Nephron (organoid): ENCODE data around the gene CD70.
"Not testable (repeated sequence)": the region's sequence is repeated elsewhere in the genome, so short reads cannot be mapped to it uniquely, and the experiment has no call there.

Source experiments
- H3K27ac Mint-ChIP-seq, 3 experiments: 2 replicates each; pipeline ENCODE4 v1.8.0; 2020; ENCODE audit warnings: mixed read lengths in 3 of 3, mild to moderate bottlenecking in 2 of 3, moderate library complexity in 1 of 3
- H3K27me3 Mint-ChIP-seq: 2 replicates; pipeline ENCODE4 v1.8.0; 2021; ENCODE audit warnings: low read depth, mild to moderate bottlenecking, moderate library complexity, mixed read lengths
- H3K36me3 Mint-ChIP-seq: 2 replicates; pipeline ENCODE4 v1.8.0; 2020; ENCODE audit warnings: low read depth, mixed read lengths
- H3K4me1 Mint-ChIP-seq: 2 replicates; pipeline ENCODE4 v1.8.0; 2020; ENCODE audit warnings: mixed read lengths
- H3K4me3 Mint-ChIP-seq, 3 experiments: 2 replicates each; pipeline ENCODE4 v1.8.0; 2020; ENCODE audit warnings: mild to moderate bottlenecking in 3 of 3, mixed read lengths in 3 of 3, moderate library complexity in 2 of 3
- H3K9me3 Mint-ChIP-seq: 2 replicates; pipeline ENCODE4 v1.8.0; 2020; ENCODE audit warnings: mixed read lengths
- CTCF ChIP-seq, 3 experiments: fragments of 200-600 bp; sonication (generic); IDR thresholded peaks; one replicate each; pipeline ENCODE4 v1.5.0; 2021; ENCODE audit warnings: antibody characterized with exemption in 3 of 3; ENCODE audit not compliant: unreplicated experiment in 3 of 3

The CD70 gene

GRCh38 chr19:6587998-6588507 lies 2.9 kb downstream of the CD70 start:
- Mint-ChIP-seq H3K36me3 (no peaks in the 10 kb centered on the region), H3K9me3 (peaks cover 2% of the 10 kb centered on the region)
- no peak for TF ChIP-seq CTCF (IDR thresholded peaks at IDR 0.05; ENCODE audit: unreplicated experiment in 3 of 3)

GRCh38 chr19:6587093-6587820 lies 3.7 kb downstream of the CD70 start:
- no peak overlapping the region for H3K27ac Mint-ChIP-seq
- no peaks in the 10 kb centered on the region for H3K9me3 Mint-ChIP-seq
- H3K4me3 Mint-ChIP-seq: peak overlapping the region; percentile 5 to 61 (median 38)
- no peak for TF ChIP-seq CTCF (IDR thresholded peaks at IDR 0.05; ENCODE audit: unreplicated experiment in 3 of 3)
- H3K36me3 Mint-ChIP-seq: no peaks in the 10 kb centered on the region
- peaks cover 12% of the 10 kb centered on the region for H3K4me1 Mint-ChIP-seq
- peaks cover 94% of the 10 kb centered on the region for H3K27me3 Mint-ChIP-seq

More at GRCh38 chr19:6587998-6588507, 2.9 kb downstream of the CD70 start:
- peaks cover 97% of the 10 kb centered on the region for H3K27me3 Mint-ChIP-seq
- peaks cover 12% of the 10 kb centered on the region for H3K4me1 Mint-ChIP-seq
- no peak overlapping the region for H3K27ac Mint-ChIP-seq
- no peak overlapping the region for H3K4me3 Mint-ChIP-seq

- no peak overlapping the region for H3K27ac Mint-ChIP-seq
- TF ChIP-seq CTCF (IDR thresholded peaks at IDR 0.05; ENCODE audit: unreplicated experiment in 3 of 3): no peak
- no peaks in the 10 kb centered on the region for H3K9me3 Mint-ChIP-seq
- H3K27me3 Mint-ChIP-seq: peaks cover 90% of the 10 kb centered on the region
- H3K4me3 Mint-ChIP-seq: peak overlapping the region; percentile 5 to 61 (median 38)
- no peaks in the 10 kb centered on the region for H3K36me3 Mint-ChIP-seq
- peaks cover 12% of the 10 kb centered on the region for H3K4me1 Mint-ChIP-seq
Measured at GRCh38 chr19:6586726-6587092, 4.2 kb downstream of the CD70 start.

- TF ChIP-seq CTCF (IDR thresholded peaks at IDR 0.05; ENCODE audit: unreplicated experiment in 3 of 3): no peak
- H3K9me3 Mint-ChIP-seq: no peaks in the 10 kb centered on the region
- H3K36me3 Mint-ChIP-seq: no peaks in the 10 kb centered on the region
- H3K27ac Mint-ChIP-seq: no peak overlapping the region
- no peak overlapping the region for H3K4me3 Mint-ChIP-seq
- peaks cover 90% of the 10 kb centered on the region for H3K27me3 Mint-ChIP-seq
- H3K4me1 Mint-ChIP-seq: peaks cover 12% of the 10 kb centered on the region
Measured at GRCh38 chr19:6586056-6586455, 4.9 kb downstream of the CD70 start.

GRCh38 chr19:6582515-6583484 lies 8.2 kb downstream of the CD70 start:
- not testable (repeated sequence) for H3K9me3 Mint-ChIP-seq, H3K4me3 Mint-ChIP-seq, H3K4me1 Mint-ChIP-seq, H3K27ac Mint-ChIP-seq, H3K36me3 Mint-ChIP-seq
- peaks cover 74% of the 10 kb centered on the region for H3K27me3 Mint-ChIP-seq

- Mint-ChIP-seq H3K4me3 (no peak overlapping the region), H3K36me3 (no peaks in the 10 kb centered on the region), H3K27me3 (peaks cover 49% of the 10 kb centered on the region), H3K27ac (no peak overlapping the region), H3K4me1 (no peaks in the 10 kb centered on the region), H3K9me3 (peaks cover 9% of the 10 kb centered on the region)
- no peak for TF ChIP-seq CTCF (IDR thresholded peaks at IDR 0.05; ENCODE audit: unreplicated experiment in 3 of 3)
Measured at GRCh38 chr19:6580313-6580712, 10.6 kb downstream of the CD70 start.
